Activated CD8-positive, alpha-beta T cell treated with anti-CD3 and anti-CD28 coated beads, Interleukin-2, amount 10 ng/mL, durations not matched to agents 7 days and 5 days (primary cell): ENCODE results near the gene FAM200A. TPM values are rescaled to one million over a fixed set of nuclear protein-coding genes. Genes with fewer than 3 reads are reported as not detected.
"Not testable (repeated sequence)": the region's sequence is repeated elsewhere in the genome, so short reads cannot be mapped to it uniquely, and the experiment has no call there.

Source experiments
- ATAC-seq: fragments of 150-1000 bp; cut with Tn5 transposase; one replicate; pipeline ENCODE4 v1.10.0; 2021; ENCODE audit warnings: moderate library complexity
- CTCF ChIA-PET: fragments of 350-600 bp; sonication (Branson Sonifier 250); formaldehyde crosslinking; loops from one replicate; lab custom pipeline; 2021; ENCODE audit warnings: antibody characterized with exemption; lab: Charles Lee
- POLR2A ChIA-PET: fragments of 350-600 bp; sonication (Branson Sonifier 250); formaldehyde crosslinking; loops from one replicate; lab custom pipeline; 2021; ENCODE audit warnings: antibody characterized with exemption; lab: Charles Lee
- DNase-seq: peaks from one replicate; pipeline ENCODE4 v3.0.0-alpha.2; 2020
- H3K27ac Mint-ChIP-seq: one replicate; pipeline ENCODE4 v1.8.0; 2021; ENCODE audit warnings: mild to moderate bottlenecking, mixed read lengths
- H3K27me3 Mint-ChIP-seq: one replicate; pipeline ENCODE4 v1.8.0; 2021; ENCODE audit warnings: low read depth, mixed read lengths
- H3K36me3 Mint-ChIP-seq: one replicate; pipeline ENCODE4 v1.8.0; 2021; ENCODE audit warnings: low read depth, mixed read lengths
- H3K4me1 Mint-ChIP-seq: one replicate; pipeline ENCODE4 v1.8.0; 2021; ENCODE audit warnings: low read depth, mixed read lengths
- H3K4me3 Mint-ChIP-seq: one replicate; pipeline ENCODE4 v1.8.0; 2021; ENCODE audit warnings: mild to moderate bottlenecking, mixed read lengths
- H3K9me3 Mint-ChIP-seq: one replicate; pipeline ENCODE4 v1.8.0; 2022; ENCODE audit warnings: mixed read lengths; ENCODE audit not compliant: insufficient read depth
- total RNA-seq, 2 experiments: library from RNA; stranded (reverse); gene quantifications; one replicate each; pipeline ENCODE4 v1.2.3, GENCODE V29; 2021

The FAM200A gene
- 1 to 10 TPM; 5.1 to 5.4 TPM for total RNA-seq

DNA sequence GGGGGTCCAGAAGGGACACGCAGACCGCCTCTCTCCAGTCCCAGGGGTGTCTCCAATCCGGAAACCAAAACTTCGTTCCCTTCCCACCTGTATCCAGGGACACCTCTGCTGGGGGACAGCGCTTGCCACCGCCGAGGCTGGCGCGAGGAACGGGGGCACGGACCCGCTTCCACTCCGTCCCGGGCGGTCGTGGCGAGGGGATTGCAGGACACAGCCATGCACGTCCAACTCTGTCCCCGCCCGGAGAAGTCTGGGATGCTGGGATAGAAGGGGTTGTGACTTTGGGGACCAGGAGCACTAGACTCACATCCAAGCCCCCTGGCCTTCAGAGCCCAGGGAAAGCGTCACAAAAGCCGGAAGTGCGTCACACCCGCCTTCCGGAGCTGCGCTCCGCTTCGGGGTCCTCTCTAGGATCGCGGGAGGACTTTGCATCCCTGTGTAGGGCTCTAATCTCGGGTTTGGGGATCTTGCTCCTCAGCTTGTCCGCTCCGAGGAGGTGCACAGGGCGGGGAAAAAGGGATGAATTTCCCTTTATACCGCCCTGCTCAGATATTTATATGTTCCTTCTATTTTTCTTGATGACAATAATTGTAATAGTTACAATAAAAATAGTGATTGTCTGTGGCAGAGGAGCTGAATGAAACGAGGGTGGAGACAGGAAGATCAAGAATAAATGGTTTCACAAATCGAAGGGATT lies at the start of gene FAM200A:
FAM200A (minus strand) TSS at position 348 of the 697 bp plus-strand sequence. CDS start 3,707 bp downstream, outside the sequence.
- POLR2A ChIA-PET, result interaction anchor here (0.6 to 1.2 kb wide), 9 partner anchors 14 to 575 kb away, joined by 3 to 10 read pairs (median 3); partner anchors contain the start of genes MBLAC1, ZNF394 and ZSCAN25
- Mint-ChIP-seq H3K27ac (peak within 1 kb of the TSS; percentile 95), H3K4me3 (peak within 1 kb of the TSS; percentile 92), H3K27me3 (no peaks in the 10 kb centered on the region), H3K36me3 (peaks cover 54% of the 10 kb centered on the region), H3K4me1 (peaks cover 39% of the 10 kb centered on the region), H3K9me3 (peaks cover 5% of the 10 kb centered on the region)
- CTCF ChIA-PET, result interaction anchor here (1.2 kb wide), 1 partner anchor 27 kb away, joined by 5 read pairs; no protein-coding TSS in a partner anchor
- ATAC-seq, result peak; percentile 99
- peak; percentile 90 for DNase-seq

DNA sequence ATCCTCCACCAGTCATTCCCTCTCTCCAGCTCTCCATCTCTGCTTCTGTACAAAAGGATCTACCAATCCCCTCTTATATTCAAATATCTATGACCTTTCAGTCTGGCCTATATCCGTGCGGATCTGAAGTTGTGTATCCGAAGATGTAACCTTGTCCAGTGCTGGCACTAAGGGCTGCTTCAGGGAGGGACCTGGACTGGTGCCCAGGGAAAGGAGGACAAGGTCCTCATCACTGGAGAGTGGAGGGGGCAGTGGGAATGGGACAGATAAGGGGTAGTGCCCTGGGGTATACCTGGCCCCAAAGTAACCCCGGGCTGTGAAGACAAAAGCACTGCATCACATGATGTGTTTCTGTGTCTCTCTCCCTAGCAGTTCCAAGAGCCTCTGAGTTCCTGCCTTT lies 47.9 kb upstream of the FAM200A start:
- Mint-ChIP-seq H3K36me3 (no peaks in the 10 kb centered on the region), H3K27me3 (no peaks in the 10 kb centered on the region), H3K4me3 (no peak overlapping the region), H3K9me3 (no peaks in the 10 kb centered on the region), H3K27ac (no peak overlapping the region), H3K4me1 (peaks cover 11% of the 10 kb centered on the region)
- DNase-seq, result no peak
- no peak for ATAC-seq
- POLR2A ChIA-PET, result no interaction called here
- CTCF ChIA-PET, result no interaction called here

DNA sequence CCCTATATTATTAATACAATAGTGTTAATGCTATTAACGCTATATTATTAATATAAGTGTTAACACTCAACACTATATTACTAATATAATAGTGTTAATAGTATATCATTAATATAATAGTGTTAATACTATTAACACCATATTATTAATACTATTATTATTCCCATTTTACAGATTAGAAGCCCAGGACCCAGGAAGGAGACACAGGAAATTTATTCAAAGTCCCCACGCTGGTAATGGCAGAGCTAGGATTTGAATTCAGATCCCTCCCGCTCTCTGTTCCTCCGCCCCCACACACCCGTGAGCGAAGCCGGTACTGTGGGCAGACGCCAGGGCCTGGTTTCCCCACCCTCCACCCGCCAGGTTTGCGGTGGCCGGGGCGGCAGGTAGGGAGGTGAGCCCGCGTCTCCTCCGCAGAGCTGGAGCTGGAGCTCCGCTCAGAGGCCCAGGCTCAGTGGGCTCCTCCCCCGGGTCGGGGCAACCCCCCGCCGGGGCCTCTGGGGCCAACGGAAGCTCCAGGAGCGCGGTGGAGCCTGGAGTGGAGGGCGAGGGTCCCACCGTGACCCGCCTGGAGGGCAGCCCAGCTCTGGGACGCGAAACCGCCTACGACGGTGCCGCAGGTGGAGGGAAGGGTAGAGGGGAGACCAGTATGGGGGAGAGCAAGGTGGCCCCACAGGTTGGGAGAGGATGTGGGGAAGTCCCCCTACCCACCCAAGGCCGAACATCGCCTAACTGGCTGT lies 46.0 kb upstream of the FAM200A start, which contains the start of gene TMEM225B:
TMEM225B (plus strand) TSS at position 506 of the 740 bp plus-strand sequence. CDS start 6,122 bp downstream, outside the sequence.
- ATAC-seq, result peak; percentile 9
- peaks cover 7% of the 10 kb centered on the region for H3K4me1 Mint-ChIP-seq
- no peaks in the 10 kb centered on the region for H3K27me3 Mint-ChIP-seq
- H3K4me3 Mint-ChIP-seq, result no peak within 1 kb of the TSS
- peak; percentile 68 for DNase-seq
- no peaks in the 10 kb centered on the region for H3K9me3 Mint-ChIP-seq
- ChIA-PET CTCF (no interaction called here), POLR2A (interaction anchor here (0.6 to 1.5 kb wide), 2 partner anchors 18 to 40 kb away, joined by 3 to 7 read pairs; partner anchors contain the start of genes ZNF655 and ZSCAN25)
- H3K27ac Mint-ChIP-seq, result no peak within 1 kb of the TSS
- H3K36me3 Mint-ChIP-seq, result no peaks in the 10 kb centered on the region

DNA sequence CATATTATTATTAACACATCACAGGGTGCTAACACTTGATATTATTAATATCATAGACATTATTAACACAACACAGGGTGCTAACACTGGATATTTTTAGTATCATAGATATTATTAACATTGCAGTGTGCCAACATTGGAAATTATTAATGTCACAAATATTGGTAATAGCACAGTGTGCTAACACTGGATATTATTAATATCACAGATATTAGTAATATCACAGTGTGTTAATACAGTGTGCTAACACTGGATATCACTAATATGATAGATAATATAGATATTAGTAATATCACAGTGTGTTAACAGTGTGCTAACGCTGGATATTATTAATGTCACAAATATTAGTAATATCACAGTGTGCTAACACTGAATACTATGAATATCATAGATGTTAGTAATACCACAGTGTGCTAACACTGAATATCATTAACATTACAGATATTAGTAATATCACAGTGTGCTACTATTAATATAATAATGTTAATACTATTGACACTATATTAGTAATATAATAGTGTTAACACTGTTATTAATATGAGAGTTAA lies 44.6 kb upstream of the FAM200A start:
- ChIA-PET CTCF (no interaction called here), POLR2A (no interaction called here)
- H3K4me3 Mint-ChIP-seq, result no peak overlapping the region
- ATAC-seq (no peak), DNase-seq (no peak)
- no peaks in the 10 kb centered on the region for H3K36me3 Mint-ChIP-seq
- H3K9me3 Mint-ChIP-seq, result no peaks in the 10 kb centered on the region
- H3K27ac Mint-ChIP-seq, result no peak overlapping the region
- no peaks in the 10 kb centered on the region for H3K27me3 Mint-ChIP-seq
- no peaks in the 10 kb centered on the region for H3K4me1 Mint-ChIP-seq

DNA sequence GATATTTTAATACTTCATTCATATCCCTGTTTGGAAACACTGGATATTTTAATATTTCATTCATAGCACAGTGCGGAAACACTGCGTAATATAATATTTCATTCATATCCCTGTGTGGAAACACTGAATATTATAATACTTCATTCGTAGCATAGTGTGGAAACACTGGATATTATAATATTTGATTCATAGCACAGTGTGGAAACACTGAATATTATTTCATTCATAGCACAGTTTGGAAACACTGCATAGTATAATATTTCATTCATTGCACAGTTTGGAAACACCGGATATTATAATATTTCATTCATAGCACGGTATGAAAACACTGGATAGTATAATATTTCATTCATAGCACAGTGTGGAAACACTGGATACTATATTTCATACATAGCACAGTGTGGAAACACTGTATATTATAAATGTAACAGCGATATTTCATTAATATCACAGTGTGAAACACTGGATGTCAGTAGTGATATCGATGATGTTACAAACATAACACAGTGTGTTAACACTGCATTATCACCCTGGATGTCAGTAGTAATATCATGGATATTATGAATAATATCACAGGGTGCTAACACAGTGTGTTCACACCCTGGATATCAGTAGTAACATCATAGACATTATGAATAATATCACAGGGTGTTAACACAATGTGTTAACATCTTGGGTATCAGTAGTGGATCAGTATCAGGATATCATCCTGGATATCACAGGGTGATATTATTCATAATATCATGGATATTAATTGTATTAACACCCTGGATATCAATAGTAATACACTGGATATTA lies 43.2 kb upstream of the FAM200A start:
- H3K4me3 Mint-ChIP-seq, result no peak overlapping the region
- ChIA-PET POLR2A (no interaction called here), CTCF (no interaction called here)
- no peaks in the 10 kb centered on the region for H3K27me3 Mint-ChIP-seq
- no peaks in the 10 kb centered on the region for H3K36me3 Mint-ChIP-seq
- no peak for DNase-seq
- no peaks in the 10 kb centered on the region for H3K4me1 Mint-ChIP-seq
- peak; percentile 32 for ATAC-seq
- no peaks in the 10 kb centered on the region for H3K9me3 Mint-ChIP-seq
- no peak overlapping the region for H3K27ac Mint-ChIP-seq

DNA sequence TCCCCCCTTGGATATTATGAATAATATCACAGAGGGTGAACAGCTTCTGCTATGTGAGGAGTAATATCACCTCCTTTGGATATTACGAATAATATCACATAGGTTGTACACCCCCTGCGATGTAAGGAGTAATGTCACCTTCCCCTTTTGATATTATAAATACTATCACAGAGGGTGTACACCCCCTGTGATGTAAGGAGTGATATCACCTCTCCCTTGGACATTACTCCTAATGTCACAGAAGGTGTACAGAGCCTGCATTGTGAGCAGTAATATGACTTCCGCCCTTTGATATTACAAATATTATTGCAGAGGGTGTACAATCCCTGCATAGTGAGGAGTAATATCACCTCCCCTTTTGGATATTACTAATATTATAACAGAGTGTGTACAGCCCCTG lies 37.0 kb upstream of the FAM200A start:
- no peak overlapping the region for H3K4me3 Mint-ChIP-seq
- H3K27me3 Mint-ChIP-seq, result no peaks in the 10 kb centered on the region
- no peak overlapping the region for H3K27ac Mint-ChIP-seq
- POLR2A ChIA-PET, result no interaction called here
- H3K4me1 Mint-ChIP-seq, result no peaks in the 10 kb centered on the region
- H3K36me3 Mint-ChIP-seq, result no peaks in the 10 kb centered on the region
- CTCF ChIA-PET, result no interaction called here
- DNase-seq (no peak), ATAC-seq (peak; percentile 31)
- H3K9me3 Mint-ChIP-seq, result no peaks in the 10 kb centered on the region

DNA sequence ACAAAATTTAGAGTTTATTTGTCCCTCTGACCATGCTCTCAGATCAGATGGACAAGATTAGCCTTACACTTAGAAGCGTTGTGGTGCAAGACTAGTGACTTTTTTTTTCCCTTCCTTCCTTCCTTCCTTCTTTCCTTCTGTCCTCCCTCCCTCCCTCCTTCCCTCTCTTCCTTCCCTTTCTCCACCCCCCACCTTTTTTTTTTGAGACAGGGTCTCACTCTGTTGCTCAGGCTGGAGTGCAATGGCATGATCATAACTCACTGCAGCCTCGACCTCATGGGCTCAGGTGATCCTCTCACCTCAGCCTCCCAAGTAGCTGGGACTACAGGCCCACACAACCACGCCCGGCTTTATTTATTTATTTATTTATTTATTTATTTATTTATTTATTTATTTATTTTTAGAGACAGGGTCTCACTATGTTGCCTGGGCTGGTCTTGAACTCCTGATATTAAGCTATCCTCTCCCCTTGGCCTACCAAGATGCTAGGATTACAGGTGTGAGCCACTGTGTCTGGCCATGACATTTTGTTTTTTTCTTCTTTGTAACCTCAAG lies 28.9 kb upstream of the FAM200A start:
- ChIA-PET POLR2A (interaction anchor here (1.0 to 1.3 kb wide), 4 partner anchors 22 to 36 kb away, joined by 3 to 4 read pairs (median 4); partner anchors contain the start of gene ZSCAN25), CTCF (interaction anchor here (1.5 kb wide), 1 partner anchor 76 kb away, joined by 4 read pairs; no protein-coding TSS in a partner anchor)
- not testable (repeated sequence) for H3K27ac Mint-ChIP-seq, ATAC-seq, H3K27me3 Mint-ChIP-seq, DNase-seq, H3K36me3 Mint-ChIP-seq, H3K9me3 Mint-ChIP-seq
- peak overlapping the region; percentile 76 for H3K4me3 Mint-ChIP-seq
- peaks cover 20% of the 10 kb centered on the region for H3K4me1 Mint-ChIP-seq

DNA sequence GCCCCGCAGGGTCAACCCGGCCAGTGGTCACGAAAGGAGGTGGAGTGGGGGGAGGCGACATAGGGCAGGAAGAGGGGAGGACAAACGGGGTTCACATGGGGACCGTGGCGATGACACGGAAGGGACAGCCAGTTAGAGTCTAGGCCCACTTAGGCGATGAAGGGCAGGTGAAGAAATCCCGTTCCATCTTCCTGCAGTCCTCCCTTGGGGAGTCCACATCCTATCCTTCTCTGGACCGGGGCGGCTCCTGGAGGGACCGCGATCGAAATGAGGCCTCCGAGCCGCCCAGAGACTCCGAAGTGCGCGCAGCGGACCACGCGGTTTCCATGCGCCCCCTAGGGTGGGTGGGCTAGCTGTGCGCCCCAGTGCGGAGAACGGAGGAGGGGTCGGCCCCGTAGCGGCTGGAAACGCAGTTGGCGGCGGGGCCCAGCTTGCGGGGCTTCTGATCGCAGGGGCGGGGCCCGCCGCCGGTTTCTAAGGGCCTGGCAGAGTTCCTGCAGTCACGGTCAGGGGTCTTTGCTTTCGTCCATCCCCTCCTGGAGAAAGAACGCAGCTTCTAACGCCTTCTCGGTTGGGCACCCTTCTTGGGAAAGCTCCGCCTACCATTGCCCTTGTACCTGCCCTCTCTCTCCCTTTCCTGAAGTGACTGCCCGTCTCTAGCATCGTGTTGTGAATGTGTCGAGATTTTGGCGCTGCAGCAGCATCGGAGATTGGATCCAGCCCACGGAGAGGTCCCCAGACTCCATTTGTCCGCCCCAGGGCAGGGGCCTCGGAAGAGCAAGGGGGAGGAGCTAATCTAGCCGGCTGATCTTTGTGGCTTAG lies 28.3 kb upstream of the FAM200A start:
- no peaks in the 10 kb centered on the region for H3K27me3 Mint-ChIP-seq
- H3K9me3 Mint-ChIP-seq, result no peaks in the 10 kb centered on the region

DNA sequence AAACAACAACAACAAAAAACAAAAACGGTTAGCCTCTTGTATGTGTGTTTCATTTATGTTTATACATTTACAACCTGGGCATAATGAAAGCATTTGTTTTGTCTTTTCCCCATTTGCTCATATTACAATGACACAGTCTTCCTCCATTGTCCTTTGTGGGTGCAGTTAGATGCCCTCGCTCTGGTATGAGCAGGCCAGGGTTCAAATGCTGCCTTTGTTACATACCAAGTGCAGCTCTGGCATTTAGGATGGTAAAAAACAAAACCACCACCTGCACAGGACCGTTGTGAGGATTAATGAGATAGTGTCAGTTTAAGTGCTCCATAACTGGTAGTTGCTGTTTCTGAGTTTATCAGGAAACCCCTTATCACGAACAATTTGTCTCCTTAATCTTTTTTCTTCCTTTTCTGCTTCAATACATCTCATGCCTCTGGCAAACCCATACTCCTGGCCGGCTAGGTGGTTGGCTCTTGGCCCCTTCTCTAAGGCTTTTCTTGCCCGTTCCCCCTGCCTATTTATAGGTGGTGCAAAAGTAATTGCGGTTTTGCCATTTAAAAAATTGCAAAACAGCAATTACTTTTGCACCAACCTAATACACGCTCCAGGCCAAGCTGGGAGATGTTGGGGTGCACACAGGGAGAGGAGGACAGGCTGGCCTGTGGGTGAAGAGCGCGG lies 27.5 kb upstream of the FAM200A start:
- Mint-ChIP-seq H3K27me3 (no peaks in the 10 kb centered on the region), H3K36me3 (peaks cover 4% of the 10 kb centered on the region), H3K4me1 (peaks cover 20% of the 10 kb centered on the region), H3K4me3 (peak overlapping the region; percentile 76), H3K9me3 (no peaks in the 10 kb centered on the region), H3K27ac (no peak overlapping the region)
- POLR2A ChIA-PET, result interaction anchor here (1.0 to 3.1 kb wide), 2 partner anchors 20 to 38 kb away, joined by 3 to 22 read pairs; partner anchors contain the start of genes ZNF655 and ZSCAN25
- ATAC-seq, result no peak
- CTCF ChIA-PET, result interaction anchor here (1.5 kb wide), 1 partner anchor 74 kb away, joined by 4 read pairs; no protein-coding TSS in a partner anchor
- DNase-seq, result no peak

More for the DNA sequence above, 28.3 kb upstream of the FAM200A start:
- CTCF ChIA-PET, result interaction anchor here (1.5 kb wide), 1 partner anchor 75 kb away, joined by 4 read pairs; no protein-coding TSS in a partner anchor
- Mint-ChIP-seq H3K27ac (peak overlapping the region; percentile 44), H3K36me3 (peaks cover 2% of the 10 kb centered on the region), H3K4me3 (peak overlapping the region; percentile 76), H3K4me1 (peaks cover 20% of the 10 kb centered on the region)
- peak; percentile 45 for DNase-seq
- POLR2A ChIA-PET, result interaction anchor here (1.0 to 3.1 kb wide), 5 partner anchors 21 to 37 kb away, joined by 3 to 22 read pairs (median 4); partner anchors contain the start of genes ZNF655 and ZSCAN25
- peak; percentile 77 for ATAC-seq

DNA sequence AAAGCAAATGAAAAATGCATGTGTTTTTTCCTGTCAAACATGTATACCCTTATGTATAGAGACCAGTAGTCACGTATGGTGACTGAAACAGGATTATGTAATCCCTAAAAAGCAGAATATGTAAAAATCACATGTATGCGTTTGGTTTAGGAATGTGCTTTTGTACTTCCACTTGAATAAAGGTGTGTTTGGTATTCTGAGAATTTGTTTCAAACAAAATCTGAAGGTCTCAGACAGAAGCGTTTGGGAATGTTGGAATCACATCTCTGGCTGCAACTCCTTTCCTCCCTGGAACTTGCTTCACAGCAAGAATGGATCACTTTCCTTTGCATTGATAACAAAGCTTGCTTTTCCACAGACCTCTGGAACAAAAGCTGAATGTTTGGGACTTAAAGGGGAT lies 24.3 kb upstream of the FAM200A start:
- Mint-ChIP-seq H3K27me3 (no peaks in the 10 kb centered on the region), H3K36me3 (peaks cover 31% of the 10 kb centered on the region), H3K27ac (no peak overlapping the region), H3K4me3 (no peak overlapping the region), H3K9me3 (no peaks in the 10 kb centered on the region), H3K4me1 (peaks cover 18% of the 10 kb centered on the region)
- POLR2A ChIA-PET, result no interaction called here
- ATAC-seq (no peak), DNase-seq (no peak)
- CTCF ChIA-PET, result no interaction called here
